Activated T-cell treated with anti-CD3 and anti-CD28 coated beads, Interleukin-2, amount 50 U/mL, for 1 hour (primary cell): ENCODE results near the gene TTC9B.
"Not testable (repeated sequence)": the region's sequence is repeated elsewhere in the genome, so short reads cannot be mapped to it uniquely, and the experiment has no call there.

Experiments
- DNase-seq: peaks from one replicate; pipeline ENCODE4 v3.0.0-alpha.2; 2020

Gene TTC9B

DNA sequence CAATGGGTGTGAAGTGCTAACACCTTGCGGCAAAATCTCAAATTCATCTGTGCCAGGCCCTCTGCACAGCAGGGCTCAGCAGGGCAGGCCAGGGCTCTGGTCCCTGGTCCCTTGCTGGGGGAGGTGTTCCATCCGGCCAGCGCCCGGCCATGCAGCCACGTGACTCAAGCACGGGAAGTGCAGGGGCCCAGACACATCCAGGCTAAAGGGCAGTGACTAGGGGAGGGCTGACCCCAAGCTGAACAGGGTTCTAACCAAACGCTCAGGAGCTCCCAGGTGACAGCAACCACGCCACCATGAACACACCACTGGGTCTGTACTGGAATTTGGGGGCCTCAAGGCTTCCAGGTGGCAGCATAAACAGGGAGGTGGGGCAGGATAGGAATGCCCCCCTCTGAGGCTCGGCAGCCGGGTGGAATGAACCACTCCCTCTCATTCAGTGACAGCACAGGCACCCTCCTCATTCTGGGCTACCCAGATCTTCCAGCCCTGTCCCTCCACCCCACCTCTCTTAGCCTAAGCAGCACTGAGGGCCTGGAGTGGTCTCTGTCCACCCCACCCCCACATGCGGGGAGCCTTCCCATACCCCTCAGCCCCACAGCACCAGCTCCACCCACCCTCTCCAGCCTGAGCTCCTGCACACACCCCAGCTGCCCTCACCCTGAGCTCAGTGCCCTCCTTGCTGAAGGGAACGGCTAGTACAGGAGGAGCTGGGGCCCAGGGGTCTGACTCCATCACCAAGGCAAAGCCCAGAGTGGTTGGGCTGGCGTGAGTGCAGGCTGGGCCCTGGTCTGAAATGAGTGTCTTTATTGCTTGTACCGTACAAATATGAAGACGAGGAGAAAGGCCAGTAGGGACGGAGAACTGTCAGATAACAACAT, 13.6 kb upstream of the TTC9B start:
- DNase-seq = no peak

DNA sequence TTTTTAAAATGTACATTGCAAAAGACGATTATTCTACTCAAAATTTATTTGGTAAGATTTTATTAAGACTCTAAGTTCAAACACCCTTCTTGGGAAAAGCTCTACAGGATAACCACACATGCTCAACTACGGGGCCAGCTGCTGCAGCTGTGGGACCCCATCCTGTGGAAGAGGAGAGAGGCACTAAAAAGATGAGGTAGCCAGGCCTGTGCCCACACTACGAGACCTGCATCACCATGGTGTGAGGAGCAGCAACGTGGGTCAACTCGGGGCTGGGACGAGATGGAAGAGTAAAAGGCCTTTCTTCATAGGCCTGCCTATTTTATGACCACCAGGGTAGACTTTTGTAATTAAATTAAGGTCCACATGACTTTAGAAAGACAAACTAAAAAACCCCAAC, 12.9 kb upstream of the TTC9B start:
- no peak for DNase-seq

DNA sequence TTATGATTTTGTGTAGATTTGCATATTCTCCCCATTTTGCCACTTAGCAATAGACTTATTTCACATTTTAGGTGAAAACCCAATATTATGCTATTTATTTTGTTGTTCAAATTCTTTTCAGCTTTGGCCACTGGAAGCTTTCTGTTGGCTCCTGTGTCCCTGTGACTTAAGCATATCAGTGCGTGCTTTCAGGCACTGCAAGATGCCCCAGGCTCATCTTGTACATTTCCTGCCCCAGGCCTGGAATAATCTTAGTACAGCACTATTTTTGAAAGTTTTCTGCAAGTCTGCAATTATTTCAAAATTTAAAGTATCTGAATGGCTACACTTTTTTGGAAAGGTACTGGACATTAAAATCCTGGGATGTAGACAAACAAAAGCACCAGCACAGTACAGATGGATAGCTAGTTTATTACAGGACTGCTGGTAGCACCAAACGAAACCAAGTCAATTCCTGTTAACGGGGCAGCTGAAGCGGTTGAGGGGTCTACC, 11.8 kb upstream of the TTC9B start:
- no peak for DNase-seq

GRCh38 chr19:40229484-40229883, 11.3 kb upstream of the TTC9B start:
- no peak for DNase-seq

DNA sequence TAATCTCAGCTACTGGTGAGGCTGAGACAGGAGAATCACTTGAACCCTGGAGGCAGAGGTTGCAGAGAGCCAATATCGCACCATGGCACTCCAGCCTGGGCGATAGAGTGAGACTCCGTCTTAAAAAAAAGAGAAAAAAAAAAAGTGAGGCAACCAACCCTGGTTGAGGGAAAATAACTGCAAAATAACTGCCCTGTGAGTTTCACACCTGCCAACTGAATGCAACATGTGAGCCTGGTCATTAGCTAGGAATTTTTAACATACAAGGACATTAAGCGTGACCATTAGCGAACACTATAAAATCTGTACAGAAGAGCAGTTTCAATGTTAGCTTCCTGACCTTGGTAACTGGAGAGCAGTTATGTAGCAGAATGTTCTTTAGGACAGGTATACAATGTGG, 10.7 kb upstream of the TTC9B start:
- DNase-seq = no peak

GRCh38 chr19:40228346-40228745, 10.2 kb upstream of the TTC9B start:
- no peak for DNase-seq

- no peak for DNase-seq
Measured at GRCh38 chr19:40225440-40226305, 7.5 kb upstream of the TTC9B start.

GRCh38 chr19:40224342-40225150, 6.4 kb upstream of the TTC9B start:
- no peak for DNase-seq

DNA sequence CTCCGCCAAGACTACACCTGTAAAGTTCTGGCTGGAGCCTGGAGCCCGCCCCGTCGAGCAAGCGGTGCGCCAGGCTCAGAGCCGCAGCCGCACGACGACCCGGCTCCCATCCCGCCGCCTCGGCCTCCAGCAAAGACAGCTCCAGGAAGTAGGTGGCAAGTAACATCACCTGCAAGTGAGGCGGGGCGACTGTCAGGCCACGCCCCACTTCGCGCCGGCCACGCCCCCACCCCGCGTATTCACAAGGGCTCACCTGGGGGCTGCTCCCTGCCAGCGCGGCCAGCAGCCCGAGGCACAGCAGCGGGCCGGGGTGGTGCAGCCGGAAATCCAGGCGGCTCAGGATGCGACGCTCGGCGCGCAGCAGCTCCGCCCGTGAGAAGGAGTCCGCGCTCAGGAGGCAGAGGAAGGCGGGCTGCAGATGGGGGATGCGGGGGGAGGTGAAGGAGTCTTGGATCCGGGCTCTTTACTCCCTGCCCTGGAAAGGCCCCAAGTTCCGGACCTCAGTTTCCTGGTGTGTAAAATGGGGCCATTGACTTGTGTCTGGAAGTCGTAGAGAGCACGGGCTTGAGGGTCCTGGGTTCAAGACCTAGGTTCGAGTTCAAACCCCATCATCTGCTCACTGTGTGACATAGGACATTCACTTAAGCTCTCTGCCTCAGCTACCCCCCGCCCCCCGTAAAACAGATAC, 5.1 kb upstream of the TTC9B start:
- peak; percentile 62 for DNase-seq

DNA sequence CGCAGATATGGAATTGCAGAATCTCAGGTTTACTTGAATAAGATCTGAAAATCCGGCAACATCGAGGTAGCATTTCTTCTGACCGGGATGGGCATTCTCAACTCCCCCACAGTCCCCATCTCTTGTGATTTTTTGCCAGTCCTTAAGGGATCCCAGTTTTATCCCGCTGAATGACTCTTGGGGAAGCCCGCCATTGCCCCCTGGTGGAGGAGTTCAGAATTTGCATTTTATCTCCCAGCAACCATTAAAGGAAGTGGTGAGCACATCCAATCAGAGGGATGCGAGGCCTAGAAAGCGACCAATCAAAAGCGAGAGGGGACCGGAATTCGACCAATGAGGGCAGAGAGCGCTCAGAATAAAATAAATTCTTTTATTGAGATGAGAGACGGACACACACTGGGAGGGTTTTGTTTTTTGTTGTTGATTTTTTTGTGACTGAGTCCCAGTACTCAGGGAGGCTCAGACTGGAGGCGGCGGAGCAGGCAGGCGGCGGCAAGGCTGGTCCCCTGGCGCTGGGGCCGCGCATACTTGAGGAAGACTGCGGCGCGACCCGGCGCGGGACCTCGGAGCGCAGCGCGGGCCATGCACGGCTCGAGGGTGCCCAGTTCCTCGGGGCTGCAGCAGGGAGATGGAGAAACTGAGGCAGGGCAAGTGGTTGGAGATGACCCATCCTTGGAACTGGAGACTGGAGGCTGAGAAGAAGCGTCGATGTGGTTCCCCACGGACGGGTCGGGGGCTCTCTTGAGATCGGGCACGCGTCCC, 3.9 kb upstream of the TTC9B start:
- peak; percentile 70 for DNase-seq

- no peak for DNase-seq
Measured at GRCh38 chr19:40220674-40221073, 2.5 kb upstream of the TTC9B start.

GRCh38 chr19:40219721-40220276, 1.6 kb upstream of the TTC9B start:
- DNase-seq = no peak

DNA sequence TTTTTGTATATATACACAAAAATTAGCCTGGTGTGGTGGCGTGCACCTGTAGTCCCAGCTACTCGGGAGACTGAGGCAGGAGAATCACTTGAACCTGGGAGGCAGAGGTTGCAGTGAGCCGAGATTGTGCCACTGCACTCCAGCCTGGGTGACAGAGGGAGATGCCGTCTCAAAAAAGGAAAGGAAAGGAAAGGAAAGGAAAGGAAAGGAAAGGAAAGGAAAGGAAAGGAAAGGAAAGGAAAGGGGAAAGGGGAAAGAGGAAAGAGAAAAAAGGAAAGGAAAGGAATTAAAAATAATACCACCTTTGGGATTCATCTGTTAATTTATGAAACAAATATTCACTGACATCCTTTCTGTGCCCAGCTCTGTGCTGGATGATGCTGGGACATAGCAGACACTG, 845 bp upstream of the TTC9B start:
- DNase-seq = not testable (repeated sequence)

DNA sequence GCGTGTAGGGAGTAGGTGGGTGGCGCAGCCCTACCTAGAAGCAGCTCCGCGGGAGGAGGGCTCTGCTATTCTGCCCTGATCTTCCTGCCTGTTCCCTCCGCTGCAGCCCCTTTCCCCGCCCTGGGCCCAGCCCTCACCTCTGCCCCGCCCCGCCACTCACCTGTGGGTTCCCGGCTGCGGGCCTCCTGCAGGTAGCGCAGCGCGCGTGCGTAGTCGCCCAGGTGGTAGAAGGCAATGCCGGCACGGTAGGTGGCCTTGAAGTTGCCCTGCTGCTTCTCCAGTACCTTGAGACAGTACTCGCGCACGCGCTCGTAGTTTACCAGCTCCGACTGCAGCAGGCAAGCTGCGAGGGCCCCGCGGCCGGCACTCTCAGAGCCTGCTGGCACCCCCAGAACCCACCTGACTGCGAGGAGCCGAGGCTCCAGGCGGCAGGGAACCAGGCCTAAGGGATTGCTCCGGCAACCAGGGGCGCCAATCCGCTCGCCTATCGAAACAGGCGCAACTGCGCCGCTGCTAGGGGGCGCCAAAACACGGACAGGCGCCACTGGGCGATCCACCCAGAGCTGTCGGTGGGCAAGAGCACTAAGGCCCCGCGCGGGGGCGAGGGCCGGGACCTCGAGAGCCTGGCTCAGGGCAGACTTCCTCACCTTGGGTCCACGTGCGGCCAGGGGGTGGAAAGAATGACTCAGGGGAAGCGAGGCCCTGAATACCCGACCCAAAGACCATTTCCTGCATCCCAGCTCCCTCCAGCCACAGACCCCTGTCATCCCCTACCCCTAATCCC, 965 bp downstream of the TTC9B start:
- DNase-seq = no peak

- no peak for DNase-seq
Measured at GRCh38 chr19:40216777-40217026, 1.5 kb downstream of the TTC9B start.

DNA sequence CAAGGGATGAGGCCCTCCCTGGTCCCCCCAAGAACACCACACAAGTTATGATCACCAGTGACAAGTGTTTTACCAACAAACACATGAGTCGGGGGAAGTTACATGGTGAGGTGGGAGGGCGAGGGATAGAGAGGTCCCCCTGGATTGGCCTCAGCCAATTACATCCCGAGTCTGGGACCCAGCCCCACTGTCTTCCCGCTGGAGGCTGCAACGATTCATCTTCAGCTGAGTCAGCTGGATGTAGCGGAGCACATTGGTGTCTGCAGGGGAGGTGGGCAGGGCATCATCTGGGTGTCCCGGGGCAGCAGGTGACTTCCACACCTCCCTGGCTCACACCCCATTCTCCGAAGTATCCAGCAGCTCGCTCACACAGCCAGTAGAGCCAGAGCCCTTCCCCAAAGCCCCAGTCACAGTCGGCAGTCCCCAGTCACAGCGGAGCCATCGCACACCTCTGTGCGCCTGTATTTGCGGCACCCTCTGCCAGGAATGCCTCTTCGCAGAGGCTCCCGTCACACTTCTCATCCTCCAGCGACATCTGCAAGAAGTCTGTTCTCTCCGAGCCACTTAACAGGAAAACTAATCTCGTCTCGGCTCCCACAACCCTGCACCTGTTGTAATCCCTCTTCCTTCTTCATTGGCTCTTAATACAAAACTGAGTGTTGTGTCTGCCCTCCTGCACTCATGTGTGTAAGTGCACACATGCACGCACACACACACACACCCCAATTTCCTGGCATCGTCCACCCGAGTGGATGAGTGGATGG, 2.0 kb downstream of the TTC9B start:
- no peak for DNase-seq

DNA sequence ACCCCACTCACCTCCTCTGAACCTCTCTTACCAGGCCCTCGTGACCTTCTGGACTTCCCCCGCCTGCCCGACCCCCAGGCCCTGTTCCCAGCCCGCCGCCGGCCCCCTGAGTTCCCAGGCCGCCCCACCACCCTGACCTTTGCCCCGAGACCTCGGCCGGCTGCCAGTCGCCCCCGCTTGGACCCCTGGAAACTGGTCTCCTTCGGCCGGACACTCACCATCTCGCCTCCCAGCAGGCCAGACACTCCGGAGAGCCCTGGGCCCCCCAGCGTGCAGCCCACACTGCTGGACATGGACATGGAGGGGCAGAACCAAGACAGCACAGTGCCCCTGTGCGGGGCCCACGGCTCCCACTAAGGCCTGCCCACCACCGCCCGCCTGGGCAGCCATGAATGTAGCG, 3.2 kb downstream of the TTC9B start:
- DNase-seq = no peak

GRCh38 chr19:40213882-40214570, 4.2 kb downstream of the TTC9B start:
- no peak for DNase-seq

DNA sequence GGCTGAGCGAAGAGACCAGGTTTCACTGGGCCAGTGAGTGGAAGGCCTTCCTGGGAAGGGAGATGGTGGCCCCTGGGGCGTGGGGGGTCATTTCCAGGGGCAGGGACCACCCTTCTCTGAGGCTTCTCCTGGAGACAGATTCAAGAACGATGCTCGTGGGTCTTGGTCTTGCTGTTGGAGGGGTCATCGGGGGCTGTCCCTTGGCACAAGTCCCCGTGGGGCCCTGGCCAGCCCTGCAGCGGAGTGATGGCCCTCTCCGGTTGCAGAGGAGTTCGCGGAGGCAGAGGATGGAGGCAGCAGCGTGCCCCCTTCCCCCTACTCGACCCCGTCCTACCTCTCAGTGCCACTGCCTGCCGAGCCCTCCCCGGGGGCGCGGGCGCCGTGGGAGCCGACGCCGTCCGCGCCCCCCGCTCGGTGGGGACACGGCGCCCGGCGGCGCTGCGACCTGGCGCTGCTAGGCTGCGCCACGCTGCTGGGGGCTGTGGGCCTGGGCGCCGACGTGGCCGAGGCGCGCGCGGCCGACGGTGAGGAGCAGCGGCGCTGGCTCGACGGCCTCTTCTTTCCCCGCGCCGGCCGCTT, 4.8 kb downstream of the TTC9B start:
- no peak for DNase-seq
